K562 (cell line): ENCODE results near the gene ARID3B. TPM values are rescaled to one million over a fixed set of nuclear protein-coding genes. Genes with fewer than 3 reads are reported as not detected.

ENCODE experiments used
- ATAC-seq: fragments of 200-7000 bp; cut with Tn5 transposase; 3 replicates; pipeline ENCODE4 v1.9.1; 2020; ENCODE audit warnings: moderate library complexity
- BruUV-seq: library from RNA; stranded (reverse); fragments of 400-500 nt; replicated peaks from 2 replicates; lab custom pipeline; 2021; lab: Mats Ljungman, UMichigan
- CTCF ChIA-PET: fragments of 300-600 bp; formaldehyde crosslinking; extraction: SDS; loops from one replicate; lab custom pipeline; 2021; ENCODE audit warnings: low intra/inter-chr PET ratio; lab: Yijun Ruan, JAX
- POLR2A ChIA-PET: fragments of 300-600, 350-650 bp; sonication (Branson Sonifier 250); formaldehyde crosslinking; extraction: SDS; loops from one replicate; lab custom pipeline; 2021; ENCODE audit warnings: antibody characterized with exemption, inconsistent platforms; lab: Yijun Ruan, JAX
- DNase-seq, 4 experiments: peaks; one replicate each; pipeline versions ENCODE4 v3.0.0 to v3.0.0-alpha.2; 2011 to 2018; ENCODE audit warnings: low spot score in 3 of 4, mixed read lengths in 3 of 4; ENCODE audit errors: extremely low read depth in 1 of 4
- FAIRE-seq: peaks from 2 replicates; lab custom pipeline; 2011; peaks lifted over from hg19 to GRCh38; lab: Jason Lieb, UNC
- H2AFZ ChIP-seq: 2 replicates; pipeline ENCODE4 v1.6.0; 2011; ENCODE audit warnings: low read depth, low read length, control low read depth, inconsistent platforms
- H3K27ac ChIP-seq: fragments of 200-600 bp; 3 replicates; pipeline ENCODE4 v1.8.0; 2011; ENCODE audit warnings: low read depth, mild to moderate bottlenecking, control low read depth, inconsistent platforms, low read length, moderate library complexity, mixed read lengths; ENCODE audit errors: extremely low read depth
- H3K27me3 ChIP-seq, 2 experiments: fragments of 300-600 bp in 1 of 2; 2 replicates in 1 of 2; 3 replicates in 1 of 2; pipeline versions ENCODE4 v1.6.0 to v1.8.0; 2011; ENCODE audit warnings: inconsistent platforms in 2 of 2, low read length in 2 of 2, mild to moderate bottlenecking in 1 of 2, mixed read lengths in 1 of 2, moderate library complexity in 1 of 2; ENCODE audit not compliant: control insufficient read depth in 2 of 2, insufficient read depth in 2 of 2
- H3K36me3 ChIP-seq: fragments of 300-600 bp; 3 replicates; pipeline ENCODE4 v1.8.0; 2011; ENCODE audit warnings: mild to moderate bottlenecking, low read length, inconsistent platforms; ENCODE audit not compliant: control insufficient read depth, insufficient read depth
- H3K4me1 ChIP-seq, 2 experiments: fragments of 200-600 bp in 1 of 2; replicated peaks in 1 of 2; 2 replicates in 1 of 2; 3 replicates in 1 of 2; pipeline versions ENCODE4 v1.5.1 to v1.8.0; 2011; ENCODE audit warnings: inconsistent platforms in 2 of 2, low read length in 2 of 2, mild to moderate bottlenecking in 1 of 2, mixed read lengths in 1 of 2, moderate library complexity in 1 of 2; ENCODE audit not compliant: control insufficient read depth in 2 of 2, insufficient read depth in 2 of 2
- H3K4me2 ChIP-seq: 2 replicates; pipeline ENCODE4 v1.6.1; 2011; ENCODE audit warnings: low read length, control low read depth, inconsistent platforms, mixed read lengths; ENCODE audit not compliant: insufficient read depth
- H3K4me3 ChIP-seq: fragments of 200-600 bp; sonication (generic), shearing (Covaris generic); 2 replicates; pipeline ENCODE4 v1.5.1; 2016; ENCODE audit warnings: control low read depth, inconsistent platforms
- H3K79me2 ChIP-seq: fragments of 200-600 bp; 3 replicates; pipeline ENCODE4 v1.8.0; 2011; ENCODE audit warnings: low read length, inconsistent platforms; ENCODE audit not compliant: control insufficient read depth, insufficient read depth
- H3K9ac ChIP-seq, 2 experiments: 2 replicates each; pipeline versions ENCODE4 v1.6.0 to v1.6.1; 2011; ENCODE audit warnings: low read depth in 2 of 2, low read length in 2 of 2, control low read depth in 1 of 2, inconsistent platforms in 1 of 2, mild to moderate bottlenecking in 1 of 2, mixed read lengths in 1 of 2; ENCODE audit not compliant: insufficient read depth in 1 of 2
- H3K9me1 ChIP-seq: one replicate; pipeline ENCODE4 v1.6.0; 2011; ENCODE audit warnings: inconsistent platforms, mild to moderate bottlenecking, low read length, moderate library complexity; ENCODE audit not compliant: control insufficient read depth, insufficient read depth
- H3K9me3 ChIP-seq: replicated peaks from 2 replicates; pipeline ENCODE4 v1.5.1; 2011; ENCODE audit warnings: low read depth, low read length, inconsistent platforms; ENCODE audit not compliant: control insufficient read depth, insufficient read depth
- H4K20me1 ChIP-seq: replicated peaks from 2 replicates; pipeline ENCODE4 v1.6.1; 2011; ENCODE audit warnings: low read length, inconsistent platforms, mixed read lengths; ENCODE audit not compliant: control insufficient read depth, insufficient read depth
- ARNT ChIP-seq, 2 experiments: fragments of 450-650 bp; IDR thresholded peaks; 2 replicates each; pipeline ENCODE4 v1.6.1; 2016; ENCODE audit warnings: mild to moderate bottlenecking in 1 of 2
- CCAR2 ChIP-seq: fragments of 200-400 bp; formaldehyde crosslinking; IDR thresholded peaks from 2 replicates; pipeline ENCODE4 v1.6.1; 2017; ENCODE audit warnings: mild to moderate bottlenecking, low read depth, low read length
- FOXA3 ChIP-seq, 2 experiments: fragments of 450-650 bp in 1 of 2; sonication (generic) in 1 of 2; formaldehyde crosslinking; IDR thresholded peaks in 1 of 2; conservative IDR thresholded peaks in 1 of 2; 2 replicates each; pipeline versions ENCODE4 v1.4.0 to v1.8.0; 2020 to 2022; ENCODE audit warnings: mild to moderate bottlenecking in 2 of 2, missing genetic modification reagents in 1 of 2
- SIN3B ChIP-seq: fragments of 450-650 bp; IDR thresholded peaks from 2 replicates; pipeline ENCODE4 v1.6.1; 2017; ENCODE audit warnings: low read depth, mild to moderate bottlenecking, moderate library complexity
- ZFPM2 ChIP-seq: fragments of 250-450 bp; sonication (Bioruptor Pico); IDR thresholded peaks from 2 replicates; pipeline ENCODE4 v1.5.1; 2022; ENCODE audit warnings: mild to moderate bottlenecking
- ZNF124 ChIP-seq: sonication (generic); formaldehyde crosslinking; IDR thresholded peaks from 2 replicates; pipeline ENCODE4 v1.8.1; 2022; ENCODE audit warnings: missing genetic modification reagents
- WGBS: fragments of 100-300 bp; shearing (Covaris generic); methylation state at CpG from one replicate; pipeline ENCODE4 v1.1.6; 2016; ENCODE audit warnings: low coverage, mixed read lengths; ENCODE audit not compliant: insufficient coverage; ENCODE audit errors: missing lambda C conversion rate; 5-methylcytosine and 5-hydroxymethylcytosine counted together
- in situ Hi-C: fragments of 300-500 bp; cut with MboI; formaldehyde crosslinking; loops from 4 replicates; pipeline ENCODE4 v1.15.0; 2018; ENCODE audit warnings: inconsistent platforms, mixed read lengths
- intact Hi-C: fragments of 100-400 bp; cut with micrococcal nuclease; formaldehyde crosslinking; loops from 2 replicates; pipeline ENCODE4 v1.14.2; 2022
- polyA plus RNA-seq, 8 experiments: library from polyadenylated mRNA; depleted of rRNA in 4 of 8; stranded (reverse) in 5 of 8; unstranded in 3 of 8; fragments of >200 nt; fragmentation: Nextera tagmentation in 2 of 8; fragmentation: Illumina TruSeq in 1 of 8; extraction: Ambion mirVana in 2 of 8; extraction: Trizol in 1 of 8; gene quantifications; 2 replicates each; pipeline versions ENCODE4 v1.2.1 to v1.2.3, GENCODE V29; 2011 to 2014; ENCODE audit warnings: inconsistent platforms in 1 of 8, missing spikeins in 1 of 8
- total RNA-seq, 7 experiments: library from RNA; depleted of rRNA in 6 of 7; stranded (reverse); fragments of >200 nt in 6 of 7; fragmentation: Illumina TruSeq in 2 of 7; extraction: Trizol in 2 of 7; gene quantifications; 2 replicates each; pipeline versions ENCODE4 v1.2.1 to v1.2.3, GENCODE V29; 2011 to 2021; ENCODE audit warnings: low replicate concordance in 1 of 7
- TF ChIP-seq, protein P1 (sequence below): fragments of 450-650 bp; IDR thresholded peaks from 2 replicates; pipeline ENCODE4 v1.6.1; 2016; ENCODE audit warnings: antibody characterized with exemption
- TF ChIP-seq, protein P2 (sequence below), 3 experiments: fragments of 200-800 bp in 1 of 3; fragments of 250-450 bp in 1 of 3; fragments of 450-650 bp in 1 of 3; sonication (Bioruptor Pico) in 1 of 3; sonication (Bioruptor generic) in 1 of 3; formaldehyde crosslinking in 1 of 3; IDR thresholded peaks; 2 replicates each; pipeline versions ENCODE4 v1.6.1 to v1.8.0; 2016 to 2022; ENCODE audit warnings: mild to moderate bottlenecking in 2 of 3, missing genetic modification characterization in 2 of 3, missing compliant biosample characterization in 1 of 3, moderate library complexity in 1 of 3
- TF ChIP-seq, protein P3 (sequence below): fragments of 450-650 bp; formaldehyde crosslinking; IDR thresholded peaks from 2 replicates; pipeline ENCODE4 v1.4.0; 2020; ENCODE audit warnings: mild to moderate bottlenecking, mixed read lengths
- TF ChIP-seq, protein P4 (sequence below): sonication (generic); formaldehyde crosslinking; IDR thresholded peaks from 2 replicates; pipeline ENCODE4 v1.8.0; 2022; ENCODE audit warnings: missing genetic modification reagents, mild to moderate bottlenecking, borderline replicate concordance
- TF ChIP-seq, protein P5 (sequence below): fragments of 250-450 bp; sonication (Bioruptor Pico); IDR thresholded peaks from 2 replicates; pipeline ENCODE4 v1.8.0; 2021; ENCODE audit warnings: mild to moderate bottlenecking, moderate library complexity

ARID3B gene
- total and polyA plus RNA-seq, 9 of the 15 experiments (the other 6 are each of a cell fraction or from before 2014, with no cell fraction given): 0.32 to 15.1 (median 7.1) TPM

DNA sequence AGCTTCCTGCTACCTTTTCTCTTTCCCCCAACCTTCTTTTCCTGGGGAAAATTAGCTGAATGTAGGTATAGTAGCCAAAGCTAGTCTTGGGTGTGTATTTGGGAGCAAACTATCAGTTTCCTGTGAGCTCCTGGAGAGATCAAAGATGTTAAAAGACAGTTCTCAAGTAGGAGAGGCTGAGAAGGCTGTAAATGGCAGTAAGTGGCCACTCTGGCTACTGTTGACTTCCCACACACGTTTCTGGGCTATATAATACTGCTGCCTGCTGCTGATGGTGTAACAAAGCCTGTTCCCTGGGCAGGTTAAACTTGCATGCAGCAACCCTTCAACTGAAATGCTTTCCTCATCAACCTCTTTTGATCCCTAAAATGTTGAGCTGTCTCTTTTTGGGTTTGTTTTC, 27.6 kb downstream of the ARID3B start:
- Histone ChIP-seq H3K9me3 (no peaks in the 10 kb centered on the region), H3K27ac (no peak overlapping the region), H3K4me3 (no peak overlapping the region), H3K4me2 (no peak overlapping the region), H3K36me3 (peaks cover 8% of the 10 kb centered on the region; the same call in 2 of the 3 replicates), H2AFZ (no peak overlapping the region), H3K79me2 (0 out of 3 replicates have a peak, but pooled peaks cover 4% of the 10 kb centered on the region), H3K27me3 (no peaks in the 10 kb centered on the region), H3K9ac (no peak overlapping the region), H3K9me1 (no peaks in the 10 kb centered on the region), H4K20me1 (0 out of 2 replicates have a peak, but pooled peaks cover 21% of the 10 kb centered on the region), H3K4me1 (no peaks in the 10 kb centered on the region; a peak in 1 of 5 replicates)
- intact Hi-C loops: no loop called here
- WGBS: 4% methylated on average over 1 of the region's 1 CpG
- in situ Hi-C loops: no loop called here
- BruUV-seq: no TSS peak
- CTCF ChIA-PET: no interaction called here
- ATAC-seq (no peak; the same call in 2 of the 3 replicates), FAIRE-seq (no peak), DNase-seq (no peak)
- POLR2A ChIA-PET: interaction anchor here (0.6 to 1.8 kb wide), 7 partner anchors 9 to 422 kb away, joined by 3 to 7 read pairs (median 5); no protein-coding TSS in a partner anchor
- TF ChIP-seq ARNT (IDR thresholded peaks at IDR 0.05): no peak
- TF ChIP-seq, protein P1, sequence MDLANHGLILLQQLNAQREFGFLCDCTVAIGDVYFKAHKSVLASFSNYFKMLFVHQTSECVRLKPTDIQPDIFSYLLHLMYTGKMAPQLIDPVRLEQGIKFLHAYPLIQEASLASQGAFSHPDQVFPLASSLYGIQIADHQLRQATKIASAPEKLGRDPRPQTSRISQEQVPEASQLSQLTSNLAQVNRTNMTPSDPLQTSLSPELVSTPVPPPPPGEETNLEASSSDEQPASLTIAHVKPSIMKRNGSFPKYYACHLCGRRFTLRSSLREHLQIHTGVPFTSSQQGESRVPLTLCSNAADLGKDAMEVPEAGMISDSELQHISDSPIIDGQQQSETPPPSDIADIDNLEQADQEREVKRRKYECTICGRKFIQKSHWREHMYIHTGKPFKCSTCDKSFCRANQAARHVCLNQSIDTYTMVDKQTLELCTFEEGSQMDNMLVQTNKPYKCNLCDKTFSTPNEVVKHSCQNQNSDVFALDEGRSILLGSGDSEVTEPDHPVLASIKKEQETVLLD: no peak
- TF ChIP-seq, protein P2, sequence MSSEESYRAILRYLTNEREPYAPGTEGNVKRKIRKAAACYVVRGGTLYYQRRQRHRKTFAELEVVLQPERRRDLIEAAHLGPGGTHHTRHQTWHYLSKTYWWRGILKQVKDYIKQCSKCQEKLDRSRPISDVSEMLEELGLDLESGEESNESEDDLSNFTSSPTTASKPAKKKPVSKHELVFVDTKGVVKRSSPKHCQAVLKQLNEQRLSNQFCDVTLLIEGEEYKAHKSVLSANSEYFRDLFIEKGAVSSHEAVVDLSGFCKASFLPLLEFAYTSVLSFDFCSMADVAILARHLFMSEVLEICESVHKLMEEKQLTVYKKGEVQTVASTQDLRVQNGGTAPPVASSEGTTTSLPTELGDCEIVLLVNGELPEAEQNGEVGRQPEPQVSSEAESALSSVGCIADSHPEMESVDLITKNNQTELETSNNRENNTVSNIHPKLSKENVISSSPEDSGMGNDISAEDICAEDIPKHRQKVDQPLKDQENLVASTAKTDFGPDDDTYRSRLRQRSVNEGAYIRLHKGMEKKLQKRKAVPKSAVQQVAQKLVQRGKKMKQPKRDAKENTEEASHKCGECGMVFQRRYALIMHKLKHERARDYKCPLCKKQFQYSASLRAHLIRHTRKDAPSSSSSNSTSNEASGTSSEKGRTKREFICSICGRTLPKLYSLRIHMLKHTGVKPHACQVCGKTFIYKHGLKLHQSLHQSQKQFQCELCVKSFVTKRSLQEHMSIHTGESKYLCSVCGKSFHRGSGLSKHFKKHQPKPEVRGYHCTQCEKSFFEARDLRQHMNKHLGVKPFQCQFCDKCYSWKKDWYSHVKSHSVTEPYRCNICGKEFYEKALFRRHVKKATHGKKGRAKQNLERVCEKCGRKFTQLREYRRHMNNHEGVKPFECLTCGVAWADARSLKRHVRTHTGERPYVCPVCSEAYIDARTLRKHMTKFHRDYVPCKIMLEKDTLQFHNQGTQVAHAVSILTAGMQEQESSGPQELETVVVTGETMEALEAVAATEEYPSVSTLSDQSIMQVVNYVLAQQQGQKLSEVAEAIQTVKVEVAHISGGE (CRISPR knock-in tag; IDR thresholded peaks at IDR 0.05): no peak
- TF ChIP-seq ZFPM2: no peak
- TF ChIP-seq, protein P3, sequence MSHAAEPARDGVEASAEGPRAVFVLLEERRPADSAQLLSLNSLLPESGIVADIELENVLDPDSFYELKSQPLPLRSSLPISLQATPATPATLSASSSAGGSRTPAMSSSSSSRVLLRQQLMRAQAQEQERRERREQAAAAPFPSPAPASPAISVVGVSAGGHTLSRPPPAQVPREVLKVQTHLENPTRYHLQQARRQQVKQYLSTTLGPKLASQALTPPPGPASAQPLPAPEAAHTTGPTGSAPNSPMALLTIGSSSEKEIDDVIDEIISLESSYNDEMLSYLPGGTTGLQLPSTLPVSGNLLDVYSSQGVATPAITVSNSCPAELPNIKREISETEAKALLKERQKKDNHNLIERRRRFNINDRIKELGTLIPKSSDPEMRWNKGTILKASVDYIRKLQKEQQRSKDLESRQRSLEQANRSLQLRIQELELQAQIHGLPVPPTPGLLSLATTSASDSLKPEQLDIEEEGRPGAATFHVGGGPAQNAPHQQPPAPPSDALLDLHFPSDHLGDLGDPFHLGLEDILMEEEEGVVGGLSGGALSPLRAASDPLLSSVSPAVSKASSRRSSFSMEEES: no peak
- no peak for TF ChIP-seq FOXA3 (CRISPR knock-in tag; conservative IDR thresholded peaks at IDR 0.05 in 1 of 2, IDR thresholded peaks at IDR 0.05 in 1 of 2)
- no peak for TF ChIP-seq SIN3B
- no peak for TF ChIP-seq ZNF124 (CRISPR knock-in tag)
- TF ChIP-seq, protein P4, sequence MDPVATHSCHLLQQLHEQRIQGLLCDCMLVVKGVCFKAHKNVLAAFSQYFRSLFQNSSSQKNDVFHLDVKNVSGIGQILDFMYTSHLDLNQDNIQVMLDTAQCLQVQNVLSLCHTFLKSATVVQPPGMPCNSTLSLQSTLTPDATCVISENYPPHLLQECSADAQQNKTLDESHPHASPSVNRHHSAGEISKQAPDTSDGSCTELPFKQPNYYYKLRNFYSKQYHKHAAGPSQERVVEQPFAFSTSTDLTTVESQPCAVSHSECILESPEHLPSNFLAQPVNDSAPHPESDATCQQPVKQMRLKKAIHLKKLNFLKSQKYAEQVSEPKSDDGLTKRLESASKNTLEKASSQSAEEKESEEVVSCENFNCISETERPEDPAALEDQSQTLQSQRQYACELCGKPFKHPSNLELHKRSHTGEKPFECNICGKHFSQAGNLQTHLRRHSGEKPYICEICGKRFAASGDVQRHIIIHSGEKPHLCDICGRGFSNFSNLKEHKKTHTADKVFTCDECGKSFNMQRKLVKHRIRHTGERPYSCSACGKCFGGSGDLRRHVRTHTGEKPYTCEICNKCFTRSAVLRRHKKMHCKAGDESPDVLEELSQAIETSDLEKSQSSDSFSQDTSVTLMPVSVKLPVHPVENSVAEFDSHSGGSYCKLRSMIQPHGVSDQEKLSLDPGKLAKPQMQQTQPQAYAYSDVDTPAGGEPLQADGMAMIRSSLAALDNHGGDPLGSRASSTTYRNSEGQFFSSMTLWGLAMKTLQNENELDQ (CRISPR knock-in tag): no peak
- TF ChIP-seq, protein P5, sequence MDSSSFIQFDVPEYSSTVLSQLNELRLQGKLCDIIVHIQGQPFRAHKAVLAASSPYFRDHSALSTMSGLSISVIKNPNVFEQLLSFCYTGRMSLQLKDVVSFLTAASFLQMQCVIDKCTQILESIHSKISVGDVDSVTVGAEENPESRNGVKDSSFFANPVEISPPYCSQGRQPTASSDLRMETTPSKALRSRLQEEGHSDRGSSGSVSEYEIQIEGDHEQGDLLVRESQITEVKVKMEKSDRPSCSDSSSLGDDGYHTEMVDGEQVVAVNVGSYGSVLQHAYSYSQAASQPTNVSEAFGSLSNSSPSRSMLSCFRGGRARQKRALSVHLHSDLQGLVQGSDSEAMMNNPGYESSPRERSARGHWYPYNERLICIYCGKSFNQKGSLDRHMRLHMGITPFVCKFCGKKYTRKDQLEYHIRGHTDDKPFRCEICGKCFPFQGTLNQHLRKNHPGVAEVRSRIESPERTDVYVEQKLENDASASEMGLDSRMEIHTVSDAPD: no peak
- no peak for TF ChIP-seq CCAR2
